Measurements from ENCODE around the gene ACER3.

The ACER3 gene

DNA sequence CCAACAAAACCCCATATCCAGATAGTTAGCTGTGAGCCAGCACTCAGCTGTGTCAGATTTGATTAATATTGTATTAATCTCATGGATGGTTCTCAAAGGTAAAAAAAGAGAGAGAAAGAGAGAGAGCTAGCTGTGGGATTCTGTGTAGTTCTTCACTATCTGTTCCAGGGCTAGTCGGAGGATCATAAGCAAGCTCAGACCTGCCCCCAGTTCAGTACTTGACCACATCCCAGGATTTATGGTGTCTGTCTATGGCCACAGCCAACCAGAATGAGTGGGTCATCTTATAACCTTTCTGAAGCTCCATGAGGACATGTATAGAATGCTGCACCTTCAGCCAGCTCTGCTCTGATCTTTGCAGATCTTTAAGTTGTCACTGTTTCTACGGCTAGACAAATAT is 160.0 kb downstream of the ACER3 start:
- H3K9me3 ChIP-seq (replicated peaks in 1 of 2; ENCODE audit: control insufficient read depth in 2 of 2, insufficient read depth in 1 of 2, low read depth in 1 of 2, low read length in 2 of 2): no peaks in the 10 kb centered on the region
- H3K79me1 ChIP-seq (ENCODE audit: low read depth, low read length): no peaks in the 10 kb centered on the region
- no peak overlapping the region for H2AFZ ChIP-seq (ENCODE audit: low read length)
- no peak overlapping the region for H2AK5ac ChIP-seq (ENCODE audit: low read depth, low read length)
- no peak overlapping the region for H3K23ac ChIP-seq (ENCODE audit: low read depth, low read length, poor library complexity)
- no peak overlapping the region for H2BK5ac ChIP-seq (ENCODE audit: low read length)
- no peak overlapping the region for H3K18ac ChIP-seq (ENCODE audit: low read length)
- no peak for DNase-seq (ENCODE audit: low spot score)
- no peak overlapping the region for H4K91ac ChIP-seq (ENCODE audit: low read depth, low read length, poor library complexity)
- peaks cover 0 to 7% of the 10 kb centered on the region in 2 donors for H3K4me1 ChIP-seq (ENCODE audit: control insufficient read depth in 2 of 2, insufficient read depth in 1 of 2, low read depth in 1 of 2, low read length in 2 of 2)
- no peak overlapping the region for H3K27ac ChIP-seq (replicated peaks; ENCODE audit: low read length)
- H4K8ac ChIP-seq (ENCODE audit: low read depth, low read length): no peak overlapping the region
- H2BK120ac ChIP-seq (ENCODE audit: low read depth, low read length): no peak overlapping the region
- H2BK12ac ChIP-seq (ENCODE audit: low read length): no peak overlapping the region
- no peak overlapping the region for H3K4me3 ChIP-seq (ENCODE audit: low read length in 2 of 2)
- no peaks in the 10 kb centered on the region for H3K27me3 ChIP-seq (ENCODE audit: control insufficient read depth in 3 of 3, insufficient read depth in 3 of 3, low read depth in 1 of 3, low read length in 3 of 3)
- H2BK15ac ChIP-seq (ENCODE audit: low read length): no peak overlapping the region
- no peak overlapping the region for H3K4ac ChIP-seq (ENCODE audit: low read length)
- no peak overlapping the region for H3K9ac ChIP-seq (ENCODE audit: low read depth, low read length, poor library complexity)
- H3K14ac ChIP-seq (ENCODE audit: low read length): no peak overlapping the region
- H3K4me2 ChIP-seq (ENCODE audit: insufficient read depth, low read length, poor library complexity, severe bottlenecking): no peak overlapping the region
- no CpG with 5 or more reads among the region's 2 CpGs for WGBS, 2 donors (ENCODE audit: extremely low coverage in 2 of 2, insufficient read length in 2 of 2, insufficient replicate concordance in 1 of 2)
- peaks cover 0 to 8% of the 10 kb centered on the region in 2 donors for H3K36me3 ChIP-seq (replicated peaks in 1 of 2; ENCODE audit: control insufficient read depth in 2 of 2, insufficient read depth in 2 of 2, low read length in 2 of 2)

DNA sequence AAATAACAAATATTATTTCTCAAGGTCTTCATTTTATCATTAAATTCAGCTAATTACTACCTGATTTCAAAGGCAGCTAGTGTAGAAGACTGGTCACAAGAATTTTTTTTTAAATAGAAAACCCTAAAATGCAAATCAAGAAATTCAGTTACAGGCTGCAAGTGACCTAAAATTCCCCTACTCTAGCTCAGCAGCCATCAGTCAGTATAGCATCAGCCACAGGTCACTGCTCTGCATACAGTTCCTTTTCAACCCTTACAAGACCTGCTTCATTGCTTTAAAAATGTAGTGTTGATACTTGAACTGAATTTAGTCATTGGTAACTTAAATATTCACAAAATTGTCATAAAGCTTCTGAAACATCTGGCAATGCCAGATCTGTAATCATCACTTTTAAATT is 164.0 kb downstream of the ACER3 start:
- Histone ChIP-seq H2BK5ac (ENCODE audit: low read length) (no peak overlapping the region), H3K9ac (ENCODE audit: low read depth, low read length, poor library complexity) (no peak overlapping the region), H3K4ac (ENCODE audit: low read length) (no peak overlapping the region), H3K36me3 (replicated peaks in 1 of 2; ENCODE audit: control insufficient read depth in 2 of 2, insufficient read depth in 2 of 2, low read length in 2 of 2) (no peaks in the 10 kb centered on the region), H3K14ac (ENCODE audit: low read length) (no peak overlapping the region), H2BK120ac (ENCODE audit: low read depth, low read length) (no peak overlapping the region), H3K18ac (ENCODE audit: low read length) (no peak overlapping the region), H3K23ac (ENCODE audit: low read depth, low read length, poor library complexity) (no peak overlapping the region), H3K4me2 (ENCODE audit: insufficient read depth, low read length, poor library complexity, severe bottlenecking) (no peak overlapping the region), H2AFZ (ENCODE audit: low read length) (no peak overlapping the region), H3K27me3 (ENCODE audit: control insufficient read depth in 3 of 3, insufficient read depth in 3 of 3, low read depth in 1 of 3, low read length in 3 of 3) (no peaks in the 10 kb centered on the region), H3K4me3 (ENCODE audit: low read length in 2 of 2) (no peak overlapping the region), H3K4me1 (ENCODE audit: control insufficient read depth in 2 of 2, insufficient read depth in 1 of 2, low read depth in 1 of 2, low read length in 2 of 2) (peaks cover 0 to 7% of the 10 kb centered on the region in 2 donors), H3K9me3 (replicated peaks in 1 of 2; ENCODE audit: control insufficient read depth in 2 of 2, insufficient read depth in 1 of 2, low read depth in 1 of 2, low read length in 2 of 2) (no peaks in the 10 kb centered on the region), H4K91ac (ENCODE audit: low read depth, low read length, poor library complexity) (no peak overlapping the region), H3K79me1 (ENCODE audit: low read depth, low read length) (no peaks in the 10 kb centered on the region), H4K8ac (ENCODE audit: low read depth, low read length) (no peak overlapping the region), H2AK5ac (ENCODE audit: low read depth, low read length) (no peak overlapping the region), H2BK15ac (ENCODE audit: low read length) (no peak overlapping the region), H2BK12ac (ENCODE audit: low read length) (no peak overlapping the region), H3K27ac (replicated peaks; ENCODE audit: low read length) (no peak overlapping the region)
- no peak for DNase-seq (ENCODE audit: low spot score)

DNA sequence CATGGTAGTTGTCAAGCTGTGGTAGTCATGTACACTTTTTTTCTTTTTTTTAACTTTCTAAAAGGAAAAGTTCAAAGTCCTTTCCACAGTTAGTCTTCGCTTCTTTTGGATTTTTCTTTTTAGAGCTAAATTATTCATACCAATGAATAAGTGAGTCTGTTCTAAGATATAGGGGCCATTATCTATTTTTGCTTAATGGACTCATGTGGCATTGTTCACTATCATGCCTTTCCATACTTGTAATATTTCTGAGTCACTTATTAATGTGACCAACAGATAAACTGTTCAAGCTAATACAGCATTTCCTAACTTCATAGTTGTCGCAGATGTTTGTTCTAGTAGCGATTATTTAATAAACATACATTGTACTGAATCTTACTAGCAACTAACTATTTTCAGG is 165.5 kb downstream of the ACER3 start:
- WGBS, 2 donors (ENCODE audit: extremely low coverage in 2 of 2, insufficient read length in 2 of 2, insufficient replicate concordance in 1 of 2): no CpG with 5 or more reads among the region's 3 CpGs
- no peak overlapping the region for H3K4me2 ChIP-seq (ENCODE audit: insufficient read depth, low read length, poor library complexity, severe bottlenecking)
- H3K18ac ChIP-seq (ENCODE audit: low read length): no peak overlapping the region
- H3K4me3 ChIP-seq (ENCODE audit: low read length in 2 of 2): no peak overlapping the region
- no peak overlapping the region for H2BK120ac ChIP-seq (ENCODE audit: low read depth, low read length)
- no peak for DNase-seq (ENCODE audit: low spot score)
- H3K9ac ChIP-seq (ENCODE audit: low read depth, low read length, poor library complexity): no peak overlapping the region
- H3K27me3 ChIP-seq (ENCODE audit: control insufficient read depth in 3 of 3, insufficient read depth in 3 of 3, low read depth in 1 of 3, low read length in 3 of 3): no peaks in the 10 kb centered on the region
- no peak overlapping the region for H4K91ac ChIP-seq (ENCODE audit: low read depth, low read length, poor library complexity)
- no peak overlapping the region for H3K4ac ChIP-seq (ENCODE audit: low read length)
- no peak overlapping the region for H2BK15ac ChIP-seq (ENCODE audit: low read length)
- H2AFZ ChIP-seq (ENCODE audit: low read length): no peak overlapping the region
- H3K23ac ChIP-seq (ENCODE audit: low read depth, low read length, poor library complexity): no peak overlapping the region
- H3K4me1 ChIP-seq (ENCODE audit: control insufficient read depth in 2 of 2, insufficient read depth in 1 of 2, low read depth in 1 of 2, low read length in 2 of 2): no peaks in the 10 kb centered on the region
- no peaks in the 10 kb centered on the region for H3K36me3 ChIP-seq (replicated peaks in 1 of 2; ENCODE audit: control insufficient read depth in 2 of 2, insufficient read depth in 2 of 2, low read length in 2 of 2)
- H3K14ac ChIP-seq (ENCODE audit: low read length): no peak overlapping the region
- no peaks in the 10 kb centered on the region for H3K79me1 ChIP-seq (ENCODE audit: low read depth, low read length)
- H3K9me3 ChIP-seq (replicated peaks in 1 of 2; ENCODE audit: control insufficient read depth in 2 of 2, insufficient read depth in 1 of 2, low read depth in 1 of 2, low read length in 2 of 2): no peaks in the 10 kb centered on the region
- H2AK5ac ChIP-seq (ENCODE audit: low read depth, low read length): no peak overlapping the region
- no peak overlapping the region for H2BK12ac ChIP-seq (ENCODE audit: low read length)
- H2BK5ac ChIP-seq (ENCODE audit: low read length): no peak overlapping the region
- H4K8ac ChIP-seq (ENCODE audit: low read depth, low read length): no peak overlapping the region
- no peak overlapping the region for H3K27ac ChIP-seq (replicated peaks; ENCODE audit: low read length)

DNA sequence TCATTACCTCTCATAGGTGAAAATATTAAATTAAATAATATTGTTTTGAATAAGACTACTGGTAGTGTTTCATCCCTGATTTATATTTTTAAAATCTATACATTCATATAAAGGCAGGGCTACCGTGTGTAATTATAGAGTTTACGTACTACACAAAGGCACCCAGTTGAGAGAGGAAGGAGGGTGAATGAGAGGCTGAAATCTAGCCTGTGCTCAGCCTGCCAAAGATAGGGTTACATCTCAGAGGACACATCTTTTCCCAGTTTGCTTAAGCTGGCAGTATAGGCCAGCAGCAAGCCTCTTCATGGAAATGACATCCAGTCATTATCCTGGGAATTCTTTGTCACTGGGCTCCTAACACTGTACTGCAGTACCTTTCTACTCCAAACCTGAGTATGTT is 166.0 kb downstream of the ACER3 start:
- no CpG with 5 or more reads among the region's 2 CpGs for WGBS, 2 donors (ENCODE audit: extremely low coverage in 2 of 2, insufficient read length in 2 of 2, insufficient replicate concordance in 1 of 2)

More for the DNA sequence above, 166.0 kb downstream of the ACER3 start:
- Histone ChIP-seq H3K4me3 (ENCODE audit: low read length in 2 of 2) (no peak overlapping the region), H4K8ac (ENCODE audit: low read depth, low read length) (no peak overlapping the region), H2BK120ac (ENCODE audit: low read depth, low read length) (no peak overlapping the region), H2AK5ac (ENCODE audit: low read depth, low read length) (no peak overlapping the region), H3K27ac (replicated peaks; ENCODE audit: low read length) (no peak overlapping the region), H3K9ac (ENCODE audit: low read depth, low read length, poor library complexity) (no peak overlapping the region), H3K14ac (ENCODE audit: low read length) (no peak overlapping the region), H3K23ac (ENCODE audit: low read depth, low read length, poor library complexity) (no peak overlapping the region), H4K91ac (ENCODE audit: low read depth, low read length, poor library complexity) (no peak overlapping the region), H3K79me1 (ENCODE audit: low read depth, low read length) (no peaks in the 10 kb centered on the region), H2BK15ac (ENCODE audit: low read length) (no peak overlapping the region), H3K9me3 (replicated peaks in 1 of 2; ENCODE audit: control insufficient read depth in 2 of 2, insufficient read depth in 1 of 2, low read depth in 1 of 2, low read length in 2 of 2) (no peaks in the 10 kb centered on the region), H3K4ac (ENCODE audit: low read length) (no peak overlapping the region), H2BK12ac (ENCODE audit: low read length) (no peak overlapping the region), H3K4me1 (ENCODE audit: control insufficient read depth in 2 of 2, insufficient read depth in 1 of 2, low read depth in 1 of 2, low read length in 2 of 2) (no peaks in the 10 kb centered on the region), H3K4me2 (ENCODE audit: insufficient read depth, low read length, poor library complexity, severe bottlenecking) (no peak overlapping the region), H3K27me3 (ENCODE audit: control insufficient read depth in 3 of 3, insufficient read depth in 3 of 3, low read depth in 1 of 3, low read length in 3 of 3) (no peaks in the 10 kb centered on the region), H3K36me3 (replicated peaks in 1 of 2; ENCODE audit: control insufficient read depth in 2 of 2, insufficient read depth in 2 of 2, low read length in 2 of 2) (no peaks in the 10 kb centered on the region), H2AFZ (ENCODE audit: low read length) (no peak overlapping the region), H2BK5ac (ENCODE audit: low read length) (no peak overlapping the region), H3K18ac (ENCODE audit: low read length) (no peak overlapping the region)
- DNase-seq (ENCODE audit: low spot score): no peak
